Trophoblast cell (in vitro differentiated cells and primary cell): ENCODE measurements around the gene NCAM1.
A peak's percentile ranks its signal among the peaks of the same experiment; 100 is the strongest.

Source experiments
- DNase-seq, 2 donors: peaks; one replicate each; pipeline ENCODE4 v3.0.0-alpha.2; 2016
- H2AFZ ChIP-seq: 2 replicates; pipeline ENCODE4 v1.6.1; 2013; ENCODE audit warnings: low read length, moderate library complexity, mild to moderate bottlenecking; ENCODE audit not compliant: insufficient read depth, poor library complexity
- H2AK5ac ChIP-seq: 2 replicates; pipeline ENCODE4 v1.6.1; 2013; ENCODE audit warnings: mild to moderate bottlenecking, low read length
- H2BK120ac ChIP-seq: 2 replicates; pipeline ENCODE4 v1.6.1; 2013; ENCODE audit warnings: low read length, mild to moderate bottlenecking, moderate library complexity; ENCODE audit not compliant: insufficient read depth, poor library complexity
- H2BK12ac ChIP-seq: 2 replicates; pipeline ENCODE4 v1.6.1; 2013; ENCODE audit warnings: mild to moderate bottlenecking, low read length, moderate library complexity
- H2BK5ac ChIP-seq: 2 replicates; pipeline ENCODE4 v1.6.1; 2013; ENCODE audit warnings: low read length, low read depth, moderate library complexity, mild to moderate bottlenecking; ENCODE audit not compliant: poor library complexity
- H3K14ac ChIP-seq: 2 replicates; pipeline ENCODE4 v1.6.1; 2013; ENCODE audit warnings: mild to moderate bottlenecking, low read length
- H3K18ac ChIP-seq: 2 replicates; pipeline ENCODE4 v1.6.1; 2013; ENCODE audit warnings: mild to moderate bottlenecking, low read length
- H3K23ac ChIP-seq: 2 replicates; pipeline ENCODE4 v1.6.1; 2013; ENCODE audit warnings: low read length
- H3K27ac ChIP-seq: 2 replicates; pipeline ENCODE4 v1.5.1; 2013; ENCODE audit warnings: low read depth, mild to moderate bottlenecking, inconsistent platforms, low read length, moderate library complexity
- H3K27me3 ChIP-seq: 2 replicates; pipeline ENCODE4 v1.6.1; 2013; ENCODE audit warnings: inconsistent platforms, mild to moderate bottlenecking, low read length, moderate library complexity; ENCODE audit not compliant: insufficient read depth
- H3K36me3 ChIP-seq, 2 experiments: 1 replicate in 1 of 2; 2 replicates in 1 of 2; pipeline ENCODE4 v1.6.1; 2013; ENCODE audit warnings: low read length in 2 of 2, mild to moderate bottlenecking in 2 of 2, moderate library complexity in 1 of 2; ENCODE audit not compliant: insufficient read depth in 2 of 2, control insufficient read depth in 1 of 2
- H3K4ac ChIP-seq: 2 replicates; pipeline ENCODE4 v1.6.1; 2013; ENCODE audit warnings: low read depth, mild to moderate bottlenecking, low read length, moderate library complexity
- H3K4me1 ChIP-seq, 2 experiments: 1 replicate in 1 of 2; 2 replicates in 1 of 2; pipeline ENCODE4 v1.6.1; 2013; ENCODE audit warnings: low read length in 2 of 2, mild to moderate bottlenecking in 2 of 2, moderate library complexity in 1 of 2; ENCODE audit not compliant: insufficient read depth in 2 of 2, control insufficient read depth in 1 of 2
- H3K4me2 ChIP-seq: 2 replicates; pipeline ENCODE4 v1.6.1; 2013; ENCODE audit warnings: inconsistent platforms, mild to moderate bottlenecking, low read length, moderate library complexity
- H3K4me3 ChIP-seq: 2 replicates; pipeline ENCODE4 v1.5.1; 2013; ENCODE audit warnings: mild to moderate bottlenecking, low read depth, low read length, inconsistent platforms
- H3K79me1 ChIP-seq: one replicate; pipeline ENCODE4 v1.6.1; 2013; ENCODE audit warnings: low read length
- H3K79me2 ChIP-seq: 2 replicates; pipeline ENCODE4 v1.6.1; 2013; ENCODE audit warnings: low read length, mild to moderate bottlenecking; ENCODE audit not compliant: control insufficient read depth, insufficient read depth, poor library complexity
- H3K9ac ChIP-seq: 2 replicates; pipeline ENCODE4 v1.6.1; 2013; ENCODE audit warnings: mild to moderate bottlenecking, low read length
- H3K9me3 ChIP-seq: 2 replicates; pipeline ENCODE4 v1.6.1; 2013; ENCODE audit warnings: low read depth, mild to moderate bottlenecking, control low read depth, inconsistent platforms, low read length; ENCODE audit not compliant: insufficient read depth
- H4K12ac ChIP-seq: 2 replicates; pipeline ENCODE4 v1.6.1; 2013; ENCODE audit warnings: low read depth, mild to moderate bottlenecking, low read length, moderate library complexity
- H4K8ac ChIP-seq: 2 replicates; pipeline ENCODE4 v1.6.1; 2013; ENCODE audit warnings: low read depth, mild to moderate bottlenecking, low read length, moderate library complexity
- H4K91ac ChIP-seq: one replicate; pipeline ENCODE4 v1.6.1; 2013; ENCODE audit warnings: low read depth, mild to moderate bottlenecking, low read length, moderate library complexity
- WGBS: extraction: QIAGEN DNeasy Blood & Tissue Kit; methylation state at CpG from one replicate; pipeline ENCODE4 v1.1.7; 2013; ENCODE audit warnings: missing lambda C conversion rate; ENCODE audit not compliant: insufficient read length, insufficient coverage; ENCODE audit errors: extremely low coverage; 5-methylcytosine and 5-hydroxymethylcytosine counted together

NCAM1 gene

DNA sequence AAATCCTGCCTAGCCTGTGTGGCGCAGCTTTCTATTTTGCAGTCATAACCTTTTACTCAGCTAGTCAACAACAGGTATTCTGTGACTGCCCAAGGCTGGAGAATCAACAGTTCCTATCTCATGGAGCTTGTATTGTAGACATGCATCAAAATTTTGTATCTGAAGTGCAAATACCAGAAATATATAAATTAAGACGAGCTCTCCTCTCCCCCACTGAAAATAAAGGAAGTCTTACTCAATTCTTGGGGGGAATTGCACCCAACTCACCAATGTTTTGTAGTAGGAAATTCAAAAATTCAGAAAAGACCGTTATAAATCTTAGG, 153.4 kb downstream of the NCAM1 start:
- Histone ChIP-seq H3K79me1 (no peaks in the 10 kb centered on the region), H4K91ac (no peak overlapping the region)

DNA sequence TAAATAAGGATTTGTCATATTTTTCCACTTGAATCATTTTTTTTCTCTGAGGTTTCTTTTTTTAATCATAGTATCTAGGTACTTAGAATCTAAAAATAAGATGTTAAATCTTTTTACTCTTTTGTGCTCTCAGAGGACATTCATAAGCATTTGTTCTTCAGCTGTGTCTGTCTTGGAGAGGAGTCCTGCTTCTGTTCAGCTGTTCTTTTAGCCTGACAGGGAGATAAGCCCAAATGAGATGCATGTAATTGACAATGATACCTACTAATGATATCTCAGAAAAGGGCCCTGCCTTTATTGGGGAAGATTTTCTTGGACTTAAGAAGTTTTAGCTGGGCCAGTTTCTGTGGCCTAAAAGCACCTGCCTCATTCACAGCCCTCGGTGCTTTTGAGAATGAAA, 156.9 kb downstream of the NCAM1 start:
- no peaks in the 10 kb centered on the region for H3K79me1 ChIP-seq

More for the DNA sequence above, 153.4 kb downstream of the NCAM1 start:
- H2BK5ac ChIP-seq = no peak overlapping the region
- no peak overlapping the region for H3K14ac ChIP-seq
- H3K79me2 ChIP-seq = no peaks in the 10 kb centered on the region
- H3K27ac ChIP-seq = no peak overlapping the region
- H2AFZ ChIP-seq = no peak overlapping the region
- H2AK5ac ChIP-seq = no peak overlapping the region
- H3K4me3 ChIP-seq = no peak overlapping the region
- H3K4me2 ChIP-seq = no peak overlapping the region
- H3K9ac ChIP-seq = no peak overlapping the region
- H4K8ac ChIP-seq = no peak overlapping the region
- no peak overlapping the region for H3K23ac ChIP-seq
- no peaks in the 10 kb centered on the region for H3K36me3 ChIP-seq
- no peak overlapping the region for H3K18ac ChIP-seq
- no peak for DNase-seq
- no peak overlapping the region for H2BK120ac ChIP-seq
- no CpG with 5 or more reads among the region's 3 CpGs for whole genome bisulfite sequencing
- no peaks in the 10 kb centered on the region for H3K9me3 ChIP-seq
- H3K27me3 ChIP-seq = no peaks in the 10 kb centered on the region
- H4K12ac ChIP-seq = no peak overlapping the region
- H3K4me1 ChIP-seq = peaks cover 2 to 3% of the 10 kb centered on the region in 2 experiments
- H3K4ac ChIP-seq = no peak overlapping the region
- H2BK12ac ChIP-seq = no peak overlapping the region

DNA sequence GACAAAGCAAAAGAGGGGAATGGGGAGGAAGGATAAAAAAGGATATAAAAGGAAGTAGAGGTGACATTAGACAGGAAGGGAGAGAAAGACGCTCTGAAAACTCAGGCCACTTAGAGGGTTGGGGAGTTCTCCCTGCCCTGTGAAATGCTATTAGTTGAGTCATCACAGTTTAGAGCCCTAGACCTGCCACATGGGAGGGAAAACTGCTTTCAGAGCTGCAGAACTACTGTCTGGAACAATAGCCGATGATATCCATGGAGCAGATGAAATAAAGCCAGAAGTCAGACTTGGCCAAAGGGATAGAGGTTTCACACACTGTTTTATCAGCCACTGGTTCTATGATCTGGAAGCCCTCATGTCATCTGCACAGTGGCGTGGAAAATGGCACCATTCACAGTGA, 157.9 kb downstream of the NCAM1 start:
- H4K8ac ChIP-seq = no peak overlapping the region
- no peaks in the 10 kb centered on the region for H3K36me3 ChIP-seq
- H3K18ac ChIP-seq = no peak overlapping the region
- no peak overlapping the region for H4K12ac ChIP-seq
- H3K27ac ChIP-seq = peak overlapping the region; percentile 4
- no peaks in the 10 kb centered on the region for H3K9me3 ChIP-seq
- H3K4ac ChIP-seq = no peak overlapping the region
- H2BK120ac ChIP-seq = no peak overlapping the region
- H3K23ac ChIP-seq = no peak overlapping the region
- H3K79me2 ChIP-seq = no peaks in the 10 kb centered on the region
- no peaks in the 10 kb centered on the region for H3K79me1 ChIP-seq
- no peak overlapping the region for H4K91ac ChIP-seq
- no peaks in the 10 kb centered on the region for H3K27me3 ChIP-seq
- H3K4me1 ChIP-seq = peaks cover 2 to 3% of the 10 kb centered on the region in 2 experiments
- no peak overlapping the region for H3K14ac ChIP-seq
- no peak overlapping the region for H2AK5ac ChIP-seq
- H3K4me3 ChIP-seq = no peak overlapping the region
- H2AFZ ChIP-seq = no peak overlapping the region
- no peak overlapping the region for H2BK5ac ChIP-seq
- WGBS = no CpG with 5 or more reads among the region's 3 CpGs
- DNase-seq = no peak
- no peak overlapping the region for H3K4me2 ChIP-seq
- H2BK12ac ChIP-seq = no peak overlapping the region
- H3K9ac ChIP-seq = no peak overlapping the region

More for the DNA sequence above, 156.9 kb downstream of the NCAM1 start:
- H3K9me3 ChIP-seq = no peaks in the 10 kb centered on the region
- H3K14ac ChIP-seq = no peak overlapping the region
- H3K9ac ChIP-seq = no peak overlapping the region
- no peak overlapping the region for H3K23ac ChIP-seq
- no peak overlapping the region for H4K12ac ChIP-seq
- no peak overlapping the region for H3K18ac ChIP-seq
- H2AFZ ChIP-seq = no peak overlapping the region
- H3K36me3 ChIP-seq = no peaks in the 10 kb centered on the region
- no peak overlapping the region for H3K4me3 ChIP-seq
- no peak overlapping the region for H4K91ac ChIP-seq
- H3K4me2 ChIP-seq = no peak overlapping the region
- no peak overlapping the region for H3K27ac ChIP-seq
- no CpG with 5 or more reads among the region's 1 CpG for WGBS
- no peak overlapping the region for H3K4ac ChIP-seq
- no peak overlapping the region for H2BK120ac ChIP-seq
- H4K8ac ChIP-seq = no peak overlapping the region
- no peaks in the 10 kb centered on the region for H3K79me2 ChIP-seq
- DNase-seq = no peak
- peaks cover 2 to 3% of the 10 kb centered on the region in 2 experiments for H3K4me1 ChIP-seq
- no peak overlapping the region for H2BK5ac ChIP-seq
- no peak overlapping the region for H2BK12ac ChIP-seq
- H3K27me3 ChIP-seq = no peaks in the 10 kb centered on the region
- no peak overlapping the region for H2AK5ac ChIP-seq

DNA sequence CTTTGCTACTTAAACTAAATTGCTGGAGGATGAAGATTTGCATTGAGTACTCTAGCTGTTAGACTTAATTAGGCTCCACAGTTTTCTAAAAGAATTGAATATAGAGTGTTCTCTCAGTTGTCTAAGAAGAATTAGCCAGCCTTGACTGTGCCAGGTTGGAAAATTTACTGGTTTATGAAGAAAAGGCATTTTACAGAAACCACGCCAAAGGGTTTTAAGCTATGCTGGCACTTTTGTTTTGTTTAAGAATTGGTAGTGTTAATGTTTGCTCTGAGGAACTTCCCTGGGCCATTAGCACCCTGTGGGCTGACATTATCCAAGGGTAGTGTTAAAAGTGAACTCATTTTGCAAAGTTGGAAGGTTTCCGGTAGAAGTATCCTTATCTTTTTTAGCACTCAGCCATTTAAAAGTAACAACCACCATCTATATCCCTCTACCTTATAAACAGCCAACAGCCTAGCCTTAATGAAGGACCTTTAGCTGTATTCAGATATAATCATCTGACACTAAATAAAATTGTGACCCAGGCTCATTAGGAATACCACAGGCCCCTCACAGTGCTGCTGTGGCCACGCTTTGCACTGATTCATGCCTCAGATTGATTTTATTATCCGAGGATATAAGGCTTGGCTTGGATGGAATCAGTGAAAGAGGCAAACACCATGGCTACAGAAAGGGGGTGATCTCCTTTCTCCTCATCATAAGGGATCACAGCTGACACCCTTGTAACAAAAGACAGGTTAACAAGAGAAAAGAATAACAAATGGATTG, 158.9 kb downstream of the NCAM1 start:
- Histone ChIP-seq H3K18ac (no peak overlapping the region), H3K14ac (no peak overlapping the region), H3K4me2 (no peak overlapping the region), H2AFZ (no peak overlapping the region), H2BK120ac (no peak overlapping the region), H3K27ac (no peak overlapping the region), H3K9me3 (no peaks in the 10 kb centered on the region), H2BK12ac (no peak overlapping the region), H3K36me3 (no peaks in the 10 kb centered on the region), H3K4me1 (peaks cover 2 to 3% of the 10 kb centered on the region in 2 experiments), H2AK5ac (no peak overlapping the region), H3K27me3 (no peaks in the 10 kb centered on the region), H3K4ac (no peak overlapping the region), H3K9ac (no peak overlapping the region), H3K4me3 (no peak overlapping the region), H3K23ac (no peak overlapping the region), H4K8ac (no peak overlapping the region), H3K79me2 (no peaks in the 10 kb centered on the region), H3K79me1 (no peaks in the 10 kb centered on the region), H4K91ac (no peak overlapping the region), H2BK5ac (no peak overlapping the region), H4K12ac (no peak overlapping the region)
- DNase-seq = no peak
- no CpG with 5 or more reads among the region's 4 CpGs for WGBS
